HG03066 (cell line): Measurements from ENCODE around the gene ZDHHC14.
"Not testable (repeated sequence)": the region's sequence is repeated elsewhere in the genome, so short reads cannot be mapped to it uniquely, and the experiment has no call there.

Source experiments
- ATAC-seq: cut with Tn5 transposase; IDR thresholded peaks from one replicate; pipeline ENCODE4 v1.9.1; 2021; ENCODE audit warnings: low read depth; ENCODE audit not compliant: unreplicated experiment

The ZDHHC14 gene

DNA sequence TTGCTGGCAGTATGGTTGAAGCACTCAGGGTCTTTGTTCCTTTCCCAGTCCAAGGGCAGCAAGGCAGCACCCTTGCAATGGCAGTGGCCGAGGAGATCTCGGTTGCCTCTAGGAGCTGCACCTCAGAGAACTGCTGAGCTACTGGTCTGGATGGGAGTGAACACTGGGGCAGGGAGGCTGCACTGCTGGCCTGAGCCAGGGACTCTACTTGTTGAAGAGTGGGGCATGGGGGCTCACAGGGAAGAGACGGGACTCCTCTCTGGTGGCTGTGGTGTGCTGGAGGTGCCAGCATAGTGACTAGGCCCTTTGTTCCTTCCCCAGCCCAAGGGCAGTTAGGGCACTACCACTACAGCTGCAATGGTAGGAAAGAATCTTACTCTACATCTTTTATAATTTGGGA, 203.0 kb downstream of the ZDHHC14 start:
- no peak for ATAC-seq

DNA sequence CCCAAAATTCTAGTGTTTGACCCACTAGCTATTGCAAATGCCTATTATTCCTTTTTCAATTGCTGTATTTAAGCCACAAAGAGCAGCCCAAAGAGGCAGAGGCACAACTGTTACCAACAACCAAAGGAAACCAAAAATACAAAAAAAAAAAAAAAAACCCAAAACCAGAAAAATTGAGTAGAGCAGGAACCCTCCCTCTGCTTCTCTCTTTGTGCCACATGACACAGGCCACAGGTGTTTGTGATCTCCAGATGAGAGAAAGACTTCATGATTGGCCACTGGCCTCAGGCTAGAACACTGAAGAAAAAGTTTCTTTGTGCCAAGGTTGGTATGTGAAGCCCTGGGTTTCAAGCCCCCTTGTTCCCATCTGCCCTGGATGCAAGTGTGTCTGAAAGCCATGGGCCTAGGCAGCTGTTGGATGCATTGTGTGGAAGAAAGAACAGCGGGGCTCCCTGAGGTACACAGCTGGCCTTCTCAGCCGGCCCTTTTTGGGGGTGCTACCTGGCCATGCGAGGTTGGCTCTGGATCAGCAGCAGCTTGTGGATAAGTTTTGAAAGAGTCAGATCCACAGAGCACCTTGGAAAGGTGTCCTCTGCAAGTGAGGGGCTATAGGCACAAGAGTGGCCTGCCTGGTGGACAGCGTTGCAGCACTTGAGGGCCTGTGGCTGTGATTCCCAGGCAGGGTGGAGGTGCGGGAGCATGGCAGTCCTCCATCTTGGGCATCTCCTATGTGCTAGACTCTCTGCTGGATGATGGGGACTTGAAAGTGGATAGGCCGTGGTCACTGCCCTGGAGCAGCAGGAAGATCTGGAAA, 204.5 kb downstream of the ZDHHC14 start:
- no peak for ATAC-seq

DNA sequence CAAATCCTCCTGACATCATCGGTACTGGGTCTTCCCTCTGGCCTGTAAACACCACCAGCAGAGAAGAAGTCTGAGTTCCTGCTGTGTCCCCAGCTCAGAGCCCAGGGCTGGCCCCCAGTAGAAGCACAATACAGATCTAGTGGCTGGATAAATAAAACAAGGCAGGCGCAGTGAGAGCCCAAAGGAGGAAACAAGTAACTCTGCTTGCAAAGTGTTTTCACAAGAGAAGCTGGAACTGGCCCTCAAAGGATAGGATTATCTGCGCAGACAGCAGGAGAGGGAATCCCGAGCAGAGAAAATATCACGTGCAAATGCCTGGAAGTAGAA, 205.1 kb downstream of the ZDHHC14 start:
- no peak for ATAC-seq

DNA sequence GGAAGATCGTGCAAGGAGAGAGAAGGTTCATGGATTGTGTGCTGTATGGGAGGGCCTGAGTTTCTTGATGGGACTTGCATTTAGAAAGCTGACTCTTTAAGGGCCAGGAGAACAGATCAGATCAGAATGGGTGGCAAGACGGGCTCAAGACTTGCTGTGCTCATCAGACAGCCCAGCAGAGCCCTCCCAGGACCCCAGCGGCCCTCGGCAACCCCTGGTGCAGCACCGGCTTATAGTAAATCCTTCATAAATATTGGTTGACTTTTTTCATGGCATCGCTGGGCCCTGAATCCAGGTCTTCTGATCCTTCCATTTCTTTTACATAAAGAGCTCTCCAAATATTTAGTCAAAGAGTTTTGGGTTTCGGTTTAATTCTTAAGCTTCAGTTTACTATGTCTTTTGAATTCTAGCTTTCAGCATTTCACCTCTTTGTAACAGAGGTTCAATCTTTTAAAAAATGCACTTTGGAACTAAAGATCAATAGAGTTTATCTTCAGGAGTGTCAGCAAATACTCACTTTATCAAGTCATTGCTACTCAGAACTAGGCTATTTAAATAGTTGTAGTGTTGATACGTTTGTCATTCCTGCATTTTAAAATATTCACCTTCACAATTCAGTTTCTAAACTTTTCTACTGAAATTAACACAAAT, 205.6 kb downstream of the ZDHHC14 start:
- no peak for ATAC-seq

DNA sequence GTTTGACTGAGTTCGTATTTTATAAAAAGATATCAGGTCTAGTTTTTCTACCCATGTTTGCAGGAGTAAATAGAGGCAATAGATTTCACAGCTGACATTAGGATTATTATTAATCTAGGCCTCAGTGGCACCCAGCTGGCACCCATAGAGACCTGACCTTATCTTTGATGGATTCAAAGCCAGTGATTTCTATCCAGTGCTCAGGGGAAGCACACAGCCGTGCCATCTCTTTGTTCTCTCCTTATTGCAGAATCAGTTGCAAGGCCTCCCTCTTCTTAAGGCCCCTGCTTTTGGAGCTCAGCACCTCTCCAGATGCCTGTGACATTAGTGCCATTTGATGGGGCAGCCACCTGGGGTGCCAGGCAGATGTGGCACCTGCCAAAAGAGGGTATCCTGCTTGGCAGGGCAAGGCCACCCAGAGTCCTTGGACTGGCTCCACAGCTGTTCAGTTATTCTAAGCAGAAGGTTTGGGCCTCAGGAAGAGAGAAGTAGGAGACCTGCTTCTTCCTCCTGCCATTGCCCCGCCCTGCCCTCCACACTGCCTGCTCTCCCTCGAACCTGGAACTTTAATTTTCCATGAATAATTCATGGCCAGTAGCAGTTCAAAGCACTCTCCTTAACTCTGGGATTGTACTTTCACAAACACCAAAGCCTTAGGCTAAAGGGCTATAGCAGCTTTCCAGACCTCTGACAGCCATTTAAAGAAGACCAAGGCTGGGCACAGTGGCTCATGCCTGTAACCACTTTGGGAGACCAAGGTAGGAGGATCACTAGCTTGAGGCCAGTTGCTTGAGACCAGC, 206.3 kb downstream of the ZDHHC14 start:
- ATAC-seq = no peak

DNA sequence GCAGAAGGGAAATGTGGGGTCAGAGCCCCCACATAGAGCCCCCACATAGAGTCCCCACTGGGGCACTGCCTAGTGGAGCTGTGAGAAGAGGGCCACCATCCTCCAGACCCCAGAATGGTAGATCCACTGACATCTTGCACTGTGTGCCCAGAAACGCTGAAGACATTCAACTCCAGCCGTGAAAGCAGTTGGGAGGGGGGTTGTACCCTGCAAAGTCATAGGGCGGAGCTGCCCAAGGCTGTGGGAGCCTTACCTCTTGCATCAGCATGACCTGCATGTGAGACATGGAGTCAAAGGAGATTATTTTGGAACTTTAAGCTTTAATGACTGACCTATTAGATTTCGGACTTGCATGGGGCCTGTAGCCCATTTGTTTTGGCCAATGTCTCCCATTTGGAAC, 209.7 kb downstream of the ZDHHC14 start:
- not testable (repeated sequence) for ATAC-seq

DNA sequence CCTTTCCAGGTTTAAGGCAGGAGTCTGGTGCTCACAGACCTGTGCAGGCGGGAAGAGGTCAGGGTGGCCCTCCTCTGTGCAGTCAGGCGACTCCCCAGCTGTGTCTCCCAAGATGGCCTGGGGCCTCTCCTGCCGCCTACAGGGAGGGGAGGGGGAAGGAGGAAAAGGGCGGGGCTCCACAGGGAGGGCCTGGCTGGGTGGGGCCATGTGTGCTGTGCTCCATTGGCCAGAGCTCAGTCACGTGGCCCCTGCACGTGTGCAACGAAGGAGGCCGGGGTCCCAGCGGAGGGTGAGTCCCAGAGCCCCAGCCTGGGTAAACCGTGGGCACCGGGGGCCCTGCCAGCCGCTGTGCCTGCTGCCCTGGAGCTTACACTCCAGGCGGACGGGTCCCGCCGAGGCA, 211.6 kb downstream of the ZDHHC14 start:
- no peak for ATAC-seq

DNA sequence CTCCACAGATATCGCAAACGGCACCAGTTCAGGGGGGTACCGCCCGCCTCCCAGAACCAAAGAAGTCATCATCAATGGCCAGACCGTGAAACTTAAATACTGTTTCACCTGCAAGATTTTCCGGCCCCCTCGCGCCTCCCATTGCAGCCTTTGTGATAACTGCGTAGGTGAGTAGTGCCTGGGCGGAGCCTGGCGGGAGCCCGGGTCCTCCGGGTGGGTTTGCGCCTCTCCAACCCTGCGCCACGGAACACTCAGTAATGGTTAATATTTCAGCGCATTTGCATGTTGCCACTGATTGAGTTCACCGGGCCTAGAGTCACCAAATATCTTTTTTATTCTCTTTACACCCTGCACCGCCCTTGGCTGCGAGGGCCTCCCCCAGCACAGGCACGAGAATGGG, 212.0 kb downstream of the ZDHHC14 start:
- no peak for ATAC-seq

DNA sequence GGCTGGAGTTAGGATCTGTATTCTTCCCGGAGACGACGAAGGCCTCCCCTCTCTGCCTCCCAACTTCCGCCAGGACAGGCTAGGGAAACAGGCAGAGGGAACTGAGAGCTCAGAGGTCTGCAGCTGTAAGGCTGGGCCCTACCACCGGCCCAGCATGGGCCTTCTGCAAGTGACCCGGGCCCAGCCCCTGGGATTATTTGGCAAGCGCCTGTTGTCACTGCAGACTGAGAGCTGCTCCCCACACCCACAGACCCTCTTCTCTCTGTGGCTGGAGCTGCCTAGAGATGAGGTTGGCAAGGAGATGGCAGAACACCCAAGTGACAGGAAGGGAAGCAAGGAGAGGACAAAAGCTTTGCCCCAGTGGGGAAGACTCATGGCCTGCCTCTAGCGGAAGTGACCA, 212.6 kb downstream of the ZDHHC14 start:
- no peak for ATAC-seq

DNA sequence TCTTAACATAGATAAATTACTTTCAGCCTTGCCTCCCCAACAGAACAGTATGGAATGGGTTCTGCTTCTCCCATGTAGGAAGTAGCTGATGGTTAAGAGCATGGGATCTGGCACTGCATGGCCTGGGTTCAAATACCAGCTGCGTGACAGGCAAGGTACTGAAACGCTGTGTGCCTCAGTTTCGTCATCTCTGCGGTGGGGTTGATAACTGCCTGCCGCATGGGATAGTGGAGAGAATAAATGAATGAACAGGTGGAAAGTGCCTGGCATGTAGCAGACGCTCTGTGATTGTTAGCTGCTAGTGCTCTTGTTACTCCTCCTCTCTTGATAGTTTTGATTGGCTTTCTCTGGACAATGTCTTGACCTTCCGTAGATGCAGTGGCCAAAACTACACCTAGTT, 213.3 kb downstream of the ZDHHC14 start:
- no peak for ATAC-seq

DNA sequence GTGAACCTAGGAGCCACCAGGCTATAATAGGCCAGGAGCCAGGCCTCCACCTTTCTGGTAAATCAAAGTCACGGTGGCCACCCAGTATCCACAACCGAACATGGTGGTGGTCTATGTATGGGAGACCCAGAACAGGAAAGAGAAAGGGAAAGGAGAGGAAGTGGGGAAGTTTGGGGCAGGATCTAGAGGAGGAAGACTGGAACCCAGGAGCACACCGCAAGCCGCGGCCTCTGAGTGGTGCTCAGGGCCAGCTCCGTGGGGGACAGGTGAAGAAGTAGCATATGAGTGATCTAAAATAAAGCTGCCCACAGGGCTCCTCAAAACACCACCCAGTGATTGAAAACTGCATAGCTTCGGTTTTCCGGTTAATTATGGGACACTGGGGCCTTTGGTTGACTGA, 214.8 kb downstream of the ZDHHC14 start:
- no peak for ATAC-seq

DNA sequence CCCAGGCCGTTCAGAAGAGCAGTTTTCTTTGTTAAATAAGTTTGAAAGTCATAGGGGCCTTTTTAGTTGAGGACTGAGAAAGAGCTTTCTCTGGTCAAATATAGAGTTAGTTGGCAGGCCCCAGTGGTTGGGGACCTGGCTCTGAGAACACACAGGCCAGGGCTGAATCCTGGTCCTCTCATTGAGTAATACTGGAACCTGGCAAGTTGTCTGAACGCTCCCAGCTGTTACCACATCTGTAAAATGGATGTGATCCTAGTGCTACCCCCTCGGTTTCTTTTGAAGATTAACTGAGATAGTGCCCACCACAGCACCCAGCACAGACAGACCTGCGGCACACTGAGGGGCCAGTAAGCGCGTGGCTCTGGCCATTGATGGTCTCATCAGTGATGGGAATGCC, 215.5 kb downstream of the ZDHHC14 start:
- no peak for ATAC-seq

DNA sequence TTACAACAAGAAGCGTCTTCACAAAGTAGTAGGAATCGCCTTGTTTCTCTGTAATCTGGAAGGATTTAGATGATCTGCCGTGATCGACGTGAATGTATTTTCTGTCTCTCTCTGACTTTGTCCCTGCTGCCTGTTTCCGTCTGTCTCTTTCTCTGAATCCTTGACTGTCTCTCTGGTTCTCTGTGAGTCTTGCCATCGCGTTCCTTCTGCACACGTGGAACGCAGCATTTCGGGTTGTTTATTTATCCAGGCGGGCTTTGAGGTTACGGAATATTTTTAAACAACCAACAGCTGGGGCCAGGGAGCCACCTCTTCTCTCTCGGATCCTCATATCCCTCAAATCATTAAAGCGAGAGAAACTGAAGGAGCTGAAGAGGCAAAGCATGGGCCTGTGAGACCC, 215.9 kb downstream of the ZDHHC14 start:
- no peak for ATAC-seq

DNA sequence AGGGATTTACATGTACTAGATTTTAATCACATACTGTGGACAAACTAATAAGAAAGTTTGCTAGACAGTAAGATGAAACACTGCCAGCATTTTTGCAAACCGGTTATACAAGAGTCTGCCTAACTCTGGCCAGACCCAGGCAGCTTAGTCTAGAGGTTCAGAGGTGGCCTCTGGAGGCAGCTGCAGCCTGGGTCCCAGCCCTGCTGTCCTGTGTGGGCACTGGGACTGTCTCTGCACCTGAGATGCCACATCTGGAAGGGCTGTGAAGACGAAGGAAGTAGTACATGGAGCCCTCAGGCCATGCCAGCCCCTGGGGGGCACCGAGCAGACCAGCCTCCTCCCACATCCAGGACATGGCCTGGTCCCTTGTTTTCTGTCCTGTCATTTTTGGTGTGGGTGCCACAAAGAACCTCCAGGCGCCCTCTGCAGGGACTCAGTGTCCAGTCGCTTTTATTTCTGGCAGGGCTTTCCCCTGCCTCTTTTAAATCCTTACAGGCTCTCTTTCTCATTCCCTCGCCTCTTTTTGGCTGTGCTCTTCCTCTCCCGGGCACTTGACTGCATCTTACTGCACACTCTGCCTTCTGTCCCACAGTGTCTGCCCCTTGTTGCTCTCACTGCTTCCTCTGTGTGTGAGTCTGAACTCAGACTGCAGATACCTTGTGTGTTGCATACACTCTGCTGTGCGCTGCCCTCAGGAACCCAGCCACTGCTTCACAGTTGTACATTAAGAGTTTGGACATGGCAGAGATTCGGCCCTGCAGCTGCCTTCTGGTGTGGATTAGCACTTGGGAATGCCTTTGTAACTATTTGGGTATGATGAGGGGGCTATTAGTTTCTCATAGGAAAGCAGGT, 216.7 kb downstream of the ZDHHC14 start:
- ATAC-seq = no peak

DNA sequence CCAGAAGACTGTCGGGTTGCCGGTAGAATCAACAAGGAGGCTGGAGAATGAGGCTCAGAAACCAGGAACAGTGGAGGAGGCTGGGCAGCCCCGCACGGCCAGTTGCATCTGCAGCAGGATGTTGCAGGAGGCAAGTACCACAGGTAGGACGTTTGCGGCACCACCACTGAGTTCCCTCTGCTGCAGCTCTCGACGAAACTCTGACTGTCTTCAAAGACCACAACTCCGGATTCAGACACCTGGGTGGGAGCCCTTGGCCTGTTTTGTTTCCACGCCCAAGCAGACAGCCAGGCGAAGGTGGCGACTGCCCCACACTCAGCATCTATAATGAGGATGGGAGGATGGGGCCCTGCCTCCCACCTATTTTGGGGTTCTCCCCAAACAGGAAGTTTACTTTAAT, 218.2 kb downstream of the ZDHHC14 start:
- ATAC-seq = no peak

DNA sequence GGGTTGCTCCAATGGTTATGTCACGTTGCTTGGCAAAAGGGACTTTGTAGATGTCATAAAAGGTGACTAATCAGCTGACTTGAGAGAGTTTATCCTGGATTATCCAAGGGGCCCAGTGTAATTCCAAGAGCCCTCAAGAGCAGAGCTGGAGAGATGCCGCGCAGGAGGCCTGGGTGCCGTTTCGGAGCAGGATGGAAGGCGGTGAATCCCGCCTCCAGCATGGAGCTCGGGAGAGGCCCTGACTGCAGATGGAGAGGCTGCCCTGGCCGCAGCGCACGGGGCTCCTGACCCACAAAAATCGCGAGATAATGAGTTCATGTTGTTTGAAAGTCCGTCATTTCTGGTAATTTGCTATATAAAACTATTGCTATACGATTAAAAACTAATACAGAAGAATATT, 219.8 kb downstream of the ZDHHC14 start:
- ATAC-seq = no peak

DNA sequence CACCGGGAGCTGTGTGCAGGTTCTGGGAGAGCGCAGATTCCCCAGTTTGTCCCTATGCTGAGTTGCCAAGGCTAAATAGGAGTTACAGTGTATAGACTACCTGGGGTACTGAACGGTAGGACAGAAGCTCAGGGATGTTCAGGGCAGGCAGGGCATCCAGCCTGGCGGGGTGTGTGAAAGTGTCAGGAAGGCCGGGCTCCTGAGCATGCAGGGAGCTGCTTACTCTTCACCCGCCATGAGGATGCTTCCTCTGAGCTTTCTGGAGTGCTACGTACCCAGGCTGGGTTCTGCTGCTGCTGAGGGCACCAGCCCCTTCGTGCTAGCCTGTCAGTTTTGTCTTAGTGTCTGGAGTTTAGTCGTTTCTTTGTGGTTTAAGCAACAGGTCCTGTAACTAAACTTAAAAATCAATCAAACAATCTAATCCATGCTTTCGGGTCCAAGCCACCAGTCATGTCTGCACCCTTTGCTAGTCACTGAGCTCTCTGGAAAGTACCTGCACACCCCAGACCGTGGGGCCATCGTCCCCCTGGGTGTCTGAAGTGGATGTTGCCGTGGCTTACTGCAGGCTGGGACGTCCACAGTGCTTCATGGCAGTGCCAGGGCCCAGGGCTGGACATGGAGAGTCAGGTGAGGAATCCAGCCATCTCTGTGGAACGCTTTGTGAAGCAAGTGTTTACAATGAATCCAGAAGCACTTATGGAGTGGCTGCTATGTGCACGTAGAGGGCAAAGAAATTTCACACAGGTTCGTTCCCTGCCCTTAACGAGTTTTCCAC, 221.7 kb downstream of the ZDHHC14 start:
- no peak for ATAC-seq

DNA sequence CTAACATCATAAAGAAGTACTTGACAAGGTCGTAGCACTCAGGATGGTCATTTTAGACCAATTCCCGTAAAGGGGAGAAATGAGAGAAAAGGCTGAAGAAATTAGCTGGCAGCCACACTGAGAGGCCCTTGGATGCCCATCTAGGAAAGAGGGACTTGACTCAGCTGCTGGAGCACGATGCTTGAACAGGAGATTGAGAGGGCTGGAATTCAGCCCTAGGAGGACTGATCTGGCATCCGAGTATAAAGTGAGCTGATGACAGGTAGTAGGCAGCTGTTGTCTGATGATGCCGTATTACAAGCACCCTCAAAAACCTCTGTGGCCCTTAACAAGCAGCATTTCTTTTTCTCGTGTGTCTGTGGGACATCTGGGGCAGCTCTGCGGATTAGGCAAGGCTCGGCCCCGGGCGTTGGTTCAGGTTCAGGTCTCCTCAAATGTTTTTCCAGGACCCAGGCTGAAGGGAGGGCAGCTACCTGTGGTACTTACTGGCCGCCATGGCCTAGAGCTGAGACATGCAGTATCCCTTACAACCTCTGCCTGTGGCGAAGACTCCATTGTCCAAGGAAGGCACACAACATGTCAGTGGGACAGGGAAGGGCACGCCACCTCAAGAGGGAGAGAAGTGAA, 222.4 kb downstream of the ZDHHC14 start:
- ATAC-seq = no peak

DNA sequence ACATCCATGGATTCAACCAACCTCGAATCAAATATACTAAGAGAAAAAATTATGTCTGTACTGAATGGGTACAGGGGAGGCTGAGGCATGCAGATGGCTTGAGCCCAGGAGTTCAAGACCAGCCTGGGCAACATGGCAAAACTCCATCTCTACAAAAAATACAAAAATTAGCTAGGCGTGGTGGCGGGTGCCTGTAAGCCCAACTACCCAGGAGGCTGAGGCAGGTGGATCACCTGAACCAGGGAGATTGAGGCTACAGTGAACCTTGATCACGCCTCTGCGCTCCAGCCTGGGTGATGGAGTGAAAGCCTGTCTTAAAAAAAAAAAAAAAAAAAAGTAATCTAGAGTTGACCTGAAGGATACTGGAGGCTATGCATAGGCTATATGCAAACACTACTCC, 223.0 kb downstream of the ZDHHC14 start:
- ATAC-seq = no peak

DNA sequence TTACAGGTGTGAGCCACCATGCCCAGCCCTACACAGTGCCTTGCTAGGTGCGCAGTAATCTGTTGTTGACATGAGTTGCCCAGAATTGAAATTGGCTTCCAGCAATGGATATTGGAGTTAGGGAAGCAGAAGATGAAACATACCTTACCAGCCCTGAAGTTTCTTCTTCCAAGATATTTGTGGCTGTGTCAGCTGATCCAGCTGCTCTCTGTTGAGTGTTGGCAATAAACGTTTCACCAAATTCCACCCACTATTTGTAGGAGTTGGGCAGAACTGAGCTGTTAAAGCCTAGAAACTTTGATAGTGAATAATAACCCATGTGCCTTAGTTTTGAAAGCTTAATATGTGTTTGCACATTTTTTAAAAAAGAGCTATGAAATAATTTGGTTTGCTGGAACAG, 223.8 kb downstream of the ZDHHC14 start:
- ATAC-seq = no peak
